Neural cell (in vitro differentiated cells): ENCODE results near the gene COA3. TPM values are rescaled to one million over a fixed set of nuclear protein-coding genes. Genes with fewer than 3 reads are reported as not detected.

ENCODE experiments used
- H2AFZ ChIP-seq: fragments of 200-600, 300-800 bp; sonication (generic), shearing (Covaris generic); 2 replicates; pipeline ENCODE4 v1.6.0; 2014; ENCODE audit warnings: low read depth, mild to moderate bottlenecking, antibody characterized with exemption, low read length, moderate library complexity
- H3F3A ChIP-seq: fragments of 200-600 bp; shearing (Covaris generic); 2 replicates; pipeline ENCODE4 v1.6.1; 2016; ENCODE audit warnings: mild to moderate bottlenecking, moderate library complexity, mixed read lengths, antibody characterized with exemption, low read length; ENCODE audit not compliant: insufficient read depth, poor library complexity, severe bottlenecking
- H3K27ac ChIP-seq: fragments of 200-600, 300-800 bp; sonication (generic), shearing (Covaris generic); 2 replicates; pipeline ENCODE4 v1.5.1; 2014; ENCODE audit warnings: mild to moderate bottlenecking, low read length, moderate library complexity
- H3K27me3 ChIP-seq: fragments of 300-800, 200-600 bp; sonication (generic), shearing (Covaris generic); 2 replicates; pipeline ENCODE4 v1.6.0; 2014; ENCODE audit warnings: mild to moderate bottlenecking, low read depth, low read length, moderate library complexity; ENCODE audit not compliant: insufficient read depth
- H3K36me3 ChIP-seq: fragments of 300-800, 200-600 bp; sonication (generic), shearing (Covaris generic); 2 replicates; pipeline ENCODE4 v1.5.1; 2014; ENCODE audit warnings: mild to moderate bottlenecking, antibody characterized with exemption, low read length, moderate library complexity; ENCODE audit not compliant: insufficient read depth
- H3K4me2 ChIP-seq: fragments of 300-800, 200-600 bp; sonication (generic), shearing (Covaris generic); 2 replicates; pipeline ENCODE4 v1.6.0; 2014; ENCODE audit warnings: mild to moderate bottlenecking, low read length
- H3K4me3 ChIP-seq: fragments of 300-800, 200-600 bp; sonication (generic), shearing (Covaris generic); 2 replicates; pipeline ENCODE4 v1.5.1; 2014; ENCODE audit warnings: mild to moderate bottlenecking, low read length, moderate library complexity
- H3K79me2 ChIP-seq: fragments of 200-600 bp; shearing (Covaris generic); replicated peaks from 2 replicates; pipeline ENCODE4 v1.6.0; 2014; ENCODE audit warnings: mild to moderate bottlenecking, low read length, moderate library complexity; ENCODE audit not compliant: insufficient read depth
- H3K9ac ChIP-seq: fragments of 300-800, 200-600 bp; sonication (generic), shearing (Covaris generic); 2 replicates; pipeline ENCODE4 v1.6.1; 2016; ENCODE audit warnings: mild to moderate bottlenecking, low read length, mixed read lengths
- H3K9me2 ChIP-seq: fragments of 200-600 bp; shearing (Covaris generic); 2 replicates; pipeline ENCODE4 v1.6.1; 2016; ENCODE audit warnings: mild to moderate bottlenecking, low read length, mixed read lengths; ENCODE audit not compliant: insufficient read depth
- H3K9me3 ChIP-seq: fragments of 200-600, 300-800 bp; sonication (generic), shearing (Covaris generic); 2 replicates; pipeline ENCODE4 v1.6.1; 2016; ENCODE audit warnings: mild to moderate bottlenecking, mixed run types, low read length, moderate library complexity, mixed read lengths
- H4K20me1 ChIP-seq: fragments of 200-600 bp; shearing (Covaris generic); 2 replicates; pipeline ENCODE4 v1.6.1; 2016; ENCODE audit warnings: mild to moderate bottlenecking, mixed run types; ENCODE audit not compliant: insufficient read depth
- EP300 ChIP-seq: fragments of 450-650 bp; conservative IDR thresholded peaks from 2 replicates; pipeline ENCODE4 v1.6.1; 2014; ENCODE audit warnings: antibody characterized with exemption, mild to moderate bottlenecking, moderate library complexity; ENCODE audit not compliant: poor library complexity, severe bottlenecking
- EZH2 ChIP-seq: fragments of 200-600, 300-800 bp; shearing (Covaris generic), sonication (generic); IDR thresholded peaks from 2 replicates; pipeline ENCODE4 v1.6.1; 2014; ENCODE audit warnings: antibody characterized with exemption, low read length, borderline replicate concordance, mild to moderate bottlenecking; ENCODE audit not compliant: insufficient read depth, poor library complexity, severe bottlenecking
- MXI1 ChIP-seq: fragments of 450-650 bp; conservative IDR thresholded peaks from 2 replicates; pipeline ENCODE4 v1.6.1; 2014; ENCODE audit warnings: antibody characterized with exemption, mild to moderate bottlenecking; ENCODE audit not compliant: poor library complexity, severe bottlenecking
- POLR2AphosphoS5 ChIP-seq: IDR thresholded peaks from 2 replicates; pipeline ENCODE4 v1.6.1; 2012
- RAD21 ChIP-seq: fragments of 450-650 bp; conservative IDR thresholded peaks from 2 replicates; pipeline ENCODE4 v1.6.1; 2014; ENCODE audit warnings: antibody characterized with exemption, mild to moderate bottlenecking, moderate library complexity
- SMC3 ChIP-seq: fragments of 450-650 bp; conservative IDR thresholded peaks from 2 replicates; pipeline ENCODE4 v1.6.1; 2014; ENCODE audit warnings: antibody characterized with exemption, mild to moderate bottlenecking, moderate library complexity; ENCODE audit not compliant: poor library complexity
- TAF1 ChIP-seq: IDR thresholded peaks from 2 replicates; pipeline ENCODE4 v1.6.1; 2012; ENCODE audit warnings: low read depth
- polyA plus RNA-seq: library from polyadenylated mRNA; depleted of rRNA; stranded (reverse); fragments of >200 nt; gene quantifications from 2 replicates; pipeline ENCODE4 v1.2.3, GENCODE V29; 2014
- TF ChIP-seq, protein P1 (sequence below): fragments of 450-650 bp; IDR thresholded peaks from 2 replicates; pipeline ENCODE4 v1.5.1; 2014; ENCODE audit warnings: antibody characterized with exemption, mild to moderate bottlenecking, moderate library complexity; ENCODE audit not compliant: poor library complexity, severe bottlenecking
- TF ChIP-seq, protein P2 (sequence below): IDR thresholded peaks from 2 replicates; pipeline ENCODE4 v1.6.1; 2012; ENCODE audit warnings: borderline replicate concordance

The COA3 gene
- polyA plus RNA-seq, 1 donor from 2014 or later, result 234 TPM

DNA sequence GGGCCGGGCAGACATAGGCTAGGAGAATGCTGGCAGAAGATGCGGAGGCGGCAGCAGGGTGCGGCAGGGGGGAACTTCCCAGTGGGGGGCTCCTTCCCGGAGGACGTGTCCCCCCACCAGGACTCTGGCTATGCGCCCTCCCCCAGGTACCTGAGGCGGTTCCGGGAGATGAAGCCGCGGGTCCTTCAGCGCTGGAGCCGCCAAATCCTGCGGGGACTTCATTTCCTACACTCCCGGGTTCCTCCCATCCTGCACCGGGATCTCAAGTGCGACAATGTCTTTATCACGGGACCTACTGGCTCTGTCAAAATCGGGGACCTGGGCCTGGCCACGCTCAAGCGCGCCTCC lies 14.7 kb downstream of the COA3 start:
- H3K27ac ChIP-seq, result no peak overlapping the region
- no peak overlapping the region for H3K4me2 ChIP-seq
- TF ChIP-seq SMC3, result no peak
- no peak overlapping the region for H3K4me3 ChIP-seq
- no peaks in the 10 kb centered on the region for H4K20me1 ChIP-seq
- H3K9ac ChIP-seq, result no peak overlapping the region
- no peak overlapping the region for H2AFZ ChIP-seq
- H3K79me2 ChIP-seq, result no peaks in the 10 kb centered on the region
- H3F3A ChIP-seq, result no peaks in the 10 kb centered on the region
- no peaks in the 10 kb centered on the region for H3K9me2 ChIP-seq
- H3K27me3 ChIP-seq, result peaks cover 37% of the 10 kb centered on the region
- no peaks in the 10 kb centered on the region for H3K36me3 ChIP-seq
- no peaks in the 10 kb centered on the region for H3K9me3 ChIP-seq

DNA sequence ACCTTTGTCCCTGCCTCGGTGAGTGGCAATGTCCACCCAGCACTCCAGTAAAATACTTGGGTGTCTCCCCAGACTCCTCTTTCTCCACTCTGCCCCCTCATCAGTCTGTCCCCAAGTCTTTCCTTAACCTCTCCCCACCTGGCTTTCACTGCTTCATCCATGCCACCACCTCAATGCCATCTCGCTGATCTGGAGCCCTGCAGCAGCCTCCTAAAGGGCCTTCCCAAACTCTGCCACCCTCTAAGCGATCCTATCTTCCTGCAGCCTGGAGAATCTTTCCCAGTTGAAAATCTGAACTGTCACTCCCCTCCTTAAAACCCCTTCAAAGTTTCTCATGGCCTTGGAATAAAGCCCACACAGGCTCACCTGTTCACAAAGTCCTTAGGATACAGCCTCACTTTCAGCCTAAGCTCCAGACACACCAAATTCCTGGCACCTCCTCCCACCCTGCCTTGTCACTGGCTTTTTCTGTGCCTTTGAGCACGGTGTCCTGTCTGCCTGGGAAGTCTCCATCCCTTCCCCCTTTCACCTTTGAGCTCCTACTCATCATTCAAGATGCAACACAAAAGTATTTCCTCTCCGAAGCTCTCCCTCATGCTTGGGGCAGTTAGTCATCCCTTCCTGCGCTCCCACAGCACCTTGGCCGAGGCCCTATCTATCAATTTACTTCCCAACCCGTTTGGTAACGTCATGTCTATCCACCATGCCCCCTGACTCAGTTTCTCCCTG lies 15.3 kb downstream of the COA3 start:
- TF ChIP-seq, protein P1, sequence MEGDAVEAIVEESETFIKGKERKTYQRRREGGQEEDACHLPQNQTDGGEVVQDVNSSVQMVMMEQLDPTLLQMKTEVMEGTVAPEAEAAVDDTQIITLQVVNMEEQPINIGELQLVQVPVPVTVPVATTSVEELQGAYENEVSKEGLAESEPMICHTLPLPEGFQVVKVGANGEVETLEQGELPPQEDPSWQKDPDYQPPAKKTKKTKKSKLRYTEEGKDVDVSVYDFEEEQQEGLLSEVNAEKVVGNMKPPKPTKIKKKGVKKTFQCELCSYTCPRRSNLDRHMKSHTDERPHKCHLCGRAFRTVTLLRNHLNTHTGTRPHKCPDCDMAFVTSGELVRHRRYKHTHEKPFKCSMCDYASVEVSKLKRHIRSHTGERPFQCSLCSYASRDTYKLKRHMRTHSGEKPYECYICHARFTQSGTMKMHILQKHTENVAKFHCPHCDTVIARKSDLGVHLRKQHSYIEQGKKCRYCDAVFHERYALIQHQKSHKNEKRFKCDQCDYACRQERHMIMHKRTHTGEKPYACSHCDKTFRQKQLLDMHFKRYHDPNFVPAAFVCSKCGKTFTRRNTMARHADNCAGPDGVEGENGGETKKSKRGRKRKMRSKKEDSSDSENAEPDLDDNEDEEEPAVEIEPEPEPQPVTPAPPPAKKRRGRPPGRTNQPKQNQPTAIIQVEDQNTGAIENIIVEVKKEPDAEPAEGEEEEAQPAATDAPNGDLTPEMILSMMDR, result no peak
- TF ChIP-seq, protein P2, sequence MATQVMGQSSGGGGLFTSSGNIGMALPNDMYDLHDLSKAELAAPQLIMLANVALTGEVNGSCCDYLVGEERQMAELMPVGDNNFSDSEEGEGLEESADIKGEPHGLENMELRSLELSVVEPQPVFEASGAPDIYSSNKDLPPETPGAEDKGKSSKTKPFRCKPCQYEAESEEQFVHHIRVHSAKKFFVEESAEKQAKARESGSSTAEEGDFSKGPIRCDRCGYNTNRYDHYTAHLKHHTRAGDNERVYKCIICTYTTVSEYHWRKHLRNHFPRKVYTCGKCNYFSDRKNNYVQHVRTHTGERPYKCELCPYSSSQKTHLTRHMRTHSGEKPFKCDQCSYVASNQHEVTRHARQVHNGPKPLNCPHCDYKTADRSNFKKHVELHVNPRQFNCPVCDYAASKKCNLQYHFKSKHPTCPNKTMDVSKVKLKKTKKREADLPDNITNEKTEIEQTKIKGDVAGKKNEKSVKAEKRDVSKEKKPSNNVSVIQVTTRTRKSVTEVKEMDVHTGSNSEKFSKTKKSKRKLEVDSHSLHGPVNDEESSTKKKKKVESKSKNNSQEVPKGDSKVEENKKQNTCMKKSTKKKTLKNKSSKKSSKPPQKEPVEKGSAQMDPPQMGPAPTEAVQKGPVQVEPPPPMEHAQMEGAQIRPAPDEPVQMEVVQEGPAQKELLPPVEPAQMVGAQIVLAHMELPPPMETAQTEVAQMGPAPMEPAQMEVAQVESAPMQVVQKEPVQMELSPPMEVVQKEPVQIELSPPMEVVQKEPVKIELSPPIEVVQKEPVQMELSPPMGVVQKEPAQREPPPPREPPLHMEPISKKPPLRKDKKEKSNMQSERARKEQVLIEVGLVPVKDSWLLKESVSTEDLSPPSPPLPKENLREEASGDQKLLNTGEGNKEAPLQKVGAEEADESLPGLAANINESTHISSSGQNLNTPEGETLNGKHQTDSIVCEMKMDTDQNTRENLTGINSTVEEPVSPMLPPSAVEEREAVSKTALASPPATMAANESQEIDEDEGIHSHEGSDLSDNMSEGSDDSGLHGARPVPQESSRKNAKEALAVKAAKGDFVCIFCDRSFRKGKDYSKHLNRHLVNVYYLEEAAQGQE, result no peak
- TF ChIP-seq TAF1, result no peak
- no peak for TF ChIP-seq RAD21
- TF ChIP-seq EZH2, result no peak
- TF ChIP-seq MXI1, result no peak
- no peak for TF ChIP-seq EP300
- TF ChIP-seq SMC3, result no peak
- no peak for TF ChIP-seq POLR2AphosphoS5
- Histone ChIP-seq H3K4me3 (no peak overlapping the region), H3K27ac (no peak overlapping the region), H4K20me1 (no peaks in the 10 kb centered on the region), H3K27me3 (peaks cover 37% of the 10 kb centered on the region), H3K9ac (no peak overlapping the region), H2AFZ (no peak overlapping the region), H3K9me3 (no peaks in the 10 kb centered on the region), H3K79me2 (no peaks in the 10 kb centered on the region), H3K36me3 (no peaks in the 10 kb centered on the region), H3K9me2 (no peaks in the 10 kb centered on the region), H3K4me2 (no peak overlapping the region), H3F3A (no peaks in the 10 kb centered on the region)
